K562 (cell line): ENCODE results near the gene TTN. TPM values are rescaled to one million over a fixed set of nuclear protein-coding genes. Genes with fewer than 3 reads are reported as not detected.

Experiments
- ATAC-seq: fragments of 200-7000 bp; cut with Tn5 transposase; 3 replicates; pipeline ENCODE4 v1.9.1; 2020; ENCODE audit warnings: moderate library complexity
- BruUV-seq: library from RNA; stranded (reverse); fragments of 400-500 nt; replicated peaks from 2 replicates; lab custom pipeline; 2021; lab: Mats Ljungman, UMichigan
- CTCF ChIA-PET: fragments of 300-600 bp; formaldehyde crosslinking; extraction: SDS; loops from one replicate; lab custom pipeline; 2021; ENCODE audit warnings: low intra/inter-chr PET ratio; lab: Yijun Ruan, JAX
- POLR2A ChIA-PET: fragments of 300-600, 350-650 bp; sonication (Branson Sonifier 250); formaldehyde crosslinking; extraction: SDS; loops from one replicate; lab custom pipeline; 2021; ENCODE audit warnings: antibody characterized with exemption, inconsistent platforms; lab: Yijun Ruan, JAX
- DNase-seq, 4 experiments: peaks; one replicate each; pipeline versions ENCODE4 v3.0.0 to v3.0.0-alpha.2; 2011 to 2018; ENCODE audit warnings: low spot score in 3 of 4, mixed read lengths in 3 of 4; ENCODE audit errors: extremely low read depth in 1 of 4
- FAIRE-seq: peaks from 2 replicates; lab custom pipeline; 2011; peaks lifted over from hg19 to GRCh38; lab: Jason Lieb, UNC
- H2AFZ ChIP-seq: 2 replicates; pipeline ENCODE4 v1.6.0; 2011; ENCODE audit warnings: low read depth, low read length, control low read depth, inconsistent platforms
- H3K27ac ChIP-seq: fragments of 200-600 bp; 3 replicates; pipeline ENCODE4 v1.8.0; 2011; ENCODE audit warnings: low read depth, mild to moderate bottlenecking, control low read depth, inconsistent platforms, low read length, moderate library complexity, mixed read lengths; ENCODE audit errors: extremely low read depth
- H3K27me3 ChIP-seq, 2 experiments: fragments of 300-600 bp in 1 of 2; 2 replicates in 1 of 2; 3 replicates in 1 of 2; pipeline versions ENCODE4 v1.6.0 to v1.8.0; 2011; ENCODE audit warnings: inconsistent platforms in 2 of 2, low read length in 2 of 2, mild to moderate bottlenecking in 1 of 2, mixed read lengths in 1 of 2, moderate library complexity in 1 of 2; ENCODE audit not compliant: control insufficient read depth in 2 of 2, insufficient read depth in 2 of 2
- H3K36me3 ChIP-seq: fragments of 300-600 bp; 3 replicates; pipeline ENCODE4 v1.8.0; 2011; ENCODE audit warnings: mild to moderate bottlenecking, low read length, inconsistent platforms; ENCODE audit not compliant: control insufficient read depth, insufficient read depth
- H3K4me1 ChIP-seq, 2 experiments: fragments of 200-600 bp in 1 of 2; replicated peaks in 1 of 2; 2 replicates in 1 of 2; 3 replicates in 1 of 2; pipeline versions ENCODE4 v1.5.1 to v1.8.0; 2011; ENCODE audit warnings: inconsistent platforms in 2 of 2, low read length in 2 of 2, mild to moderate bottlenecking in 1 of 2, mixed read lengths in 1 of 2, moderate library complexity in 1 of 2; ENCODE audit not compliant: control insufficient read depth in 2 of 2, insufficient read depth in 2 of 2
- H3K4me2 ChIP-seq: 2 replicates; pipeline ENCODE4 v1.6.1; 2011; ENCODE audit warnings: low read length, control low read depth, inconsistent platforms, mixed read lengths; ENCODE audit not compliant: insufficient read depth
- H3K4me3 ChIP-seq: fragments of 200-600 bp; sonication (generic), shearing (Covaris generic); 2 replicates; pipeline ENCODE4 v1.5.1; 2016; ENCODE audit warnings: control low read depth, inconsistent platforms
- H3K79me2 ChIP-seq: fragments of 200-600 bp; 3 replicates; pipeline ENCODE4 v1.8.0; 2011; ENCODE audit warnings: low read length, inconsistent platforms; ENCODE audit not compliant: control insufficient read depth, insufficient read depth
- H3K9ac ChIP-seq, 2 experiments: 2 replicates each; pipeline versions ENCODE4 v1.6.0 to v1.6.1; 2011; ENCODE audit warnings: low read depth in 2 of 2, low read length in 2 of 2, control low read depth in 1 of 2, inconsistent platforms in 1 of 2, mild to moderate bottlenecking in 1 of 2, mixed read lengths in 1 of 2; ENCODE audit not compliant: insufficient read depth in 1 of 2
- H3K9me1 ChIP-seq: one replicate; pipeline ENCODE4 v1.6.0; 2011; ENCODE audit warnings: inconsistent platforms, mild to moderate bottlenecking, low read length, moderate library complexity; ENCODE audit not compliant: control insufficient read depth, insufficient read depth
- H3K9me3 ChIP-seq: replicated peaks from 2 replicates; pipeline ENCODE4 v1.5.1; 2011; ENCODE audit warnings: low read depth, low read length, inconsistent platforms; ENCODE audit not compliant: control insufficient read depth, insufficient read depth
- H4K20me1 ChIP-seq: replicated peaks from 2 replicates; pipeline ENCODE4 v1.6.1; 2011; ENCODE audit warnings: low read length, inconsistent platforms, mixed read lengths; ENCODE audit not compliant: control insufficient read depth, insufficient read depth
- ARID3A ChIP-seq: IDR thresholded peaks from 2 replicates; pipeline ENCODE4 v1.6.1; 2012; ENCODE audit warnings: low read depth, low read length, improper control_type of control experiment, borderline replicate concordance
- BCL6 ChIP-seq: fragments of 250-450 bp; sonication (Bioruptor Pico); IDR thresholded peaks from 2 replicates; pipeline ENCODE4 v1.4.0; 2020
- CHD7 ChIP-seq: fragments of 200-600 bp; sonication (generic); IDR thresholded peaks from one replicate; pipeline ENCODE4 v1.6.1; 2012; ENCODE audit warnings: mild to moderate bottlenecking, low read depth, low read length, inconsistent platforms
- EHMT2 ChIP-seq: fragments of 450-650 bp; IDR thresholded peaks from 2 replicates; pipeline ENCODE4 v1.6.1; 2018; ENCODE audit warnings: antibody characterized with exemption
- HDAC2 ChIP-seq: fragments of 450-650 bp; IDR thresholded peaks from 2 replicates; pipeline ENCODE4 v1.6.1; 2016; ENCODE audit warnings: mild to moderate bottlenecking
- RBM25 ChIP-seq: fragments of 200-400 bp; formaldehyde crosslinking; IDR thresholded peaks from 2 replicates; pipeline ENCODE4 v1.6.1; 2018; ENCODE audit warnings: low read length, low read depth, moderate library complexity; ENCODE audit not compliant: severe bottlenecking
- SMC3 ChIP-seq: conservative IDR thresholded peaks from 2 replicates; pipeline ENCODE4 v1.6.1; 2011; ENCODE audit warnings: low read depth, low read length, improper control_type of control experiment; ENCODE audit not compliant: insufficient read depth
- TFAM ChIP-seq: fragments of 250-450 bp; sonication (Bioruptor Pico); conservative IDR thresholded peaks from 2 replicates; pipeline ENCODE4 v1.5.0; 2021; ENCODE audit warnings: mild to moderate bottlenecking, moderate library complexity
- WGBS: fragments of 100-300 bp; shearing (Covaris generic); methylation state at CpG from one replicate; pipeline ENCODE4 v1.1.6; 2016; ENCODE audit warnings: low coverage, mixed read lengths; ENCODE audit not compliant: insufficient coverage; ENCODE audit errors: missing lambda C conversion rate; 5-methylcytosine and 5-hydroxymethylcytosine counted together
- in situ Hi-C: fragments of 300-500 bp; cut with MboI; formaldehyde crosslinking; loops from 4 replicates; pipeline ENCODE4 v1.15.0; 2018; ENCODE audit warnings: inconsistent platforms, mixed read lengths
- intact Hi-C: fragments of 100-400 bp; cut with micrococcal nuclease; formaldehyde crosslinking; loops from 2 replicates; pipeline ENCODE4 v1.14.2; 2022
- polyA plus RNA-seq, 8 experiments: library from polyadenylated mRNA; depleted of rRNA in 4 of 8; stranded (reverse) in 5 of 8; unstranded in 3 of 8; fragments of >200 nt; fragmentation: Nextera tagmentation in 2 of 8; fragmentation: Illumina TruSeq in 1 of 8; extraction: Ambion mirVana in 2 of 8; extraction: Trizol in 1 of 8; gene quantifications; 2 replicates each; pipeline versions ENCODE4 v1.2.1 to v1.2.3, GENCODE V29; 2011 to 2014; ENCODE audit warnings: inconsistent platforms in 1 of 8, missing spikeins in 1 of 8
- total RNA-seq, 7 experiments: library from RNA; depleted of rRNA in 6 of 7; stranded (reverse); fragments of >200 nt in 6 of 7; fragmentation: Illumina TruSeq in 2 of 7; extraction: Trizol in 2 of 7; gene quantifications; 2 replicates each; pipeline versions ENCODE4 v1.2.1 to v1.2.3, GENCODE V29; 2011 to 2021; ENCODE audit warnings: low replicate concordance in 1 of 7

Gene TTN
- total and polyA plus RNA-seq, 9 of the 15 experiments (the other 6 are each of a cell fraction or from before 2014, with no cell fraction given), result under 0.01 to 0.20 (median 0.04) TPM; not detected in 1

DNA sequence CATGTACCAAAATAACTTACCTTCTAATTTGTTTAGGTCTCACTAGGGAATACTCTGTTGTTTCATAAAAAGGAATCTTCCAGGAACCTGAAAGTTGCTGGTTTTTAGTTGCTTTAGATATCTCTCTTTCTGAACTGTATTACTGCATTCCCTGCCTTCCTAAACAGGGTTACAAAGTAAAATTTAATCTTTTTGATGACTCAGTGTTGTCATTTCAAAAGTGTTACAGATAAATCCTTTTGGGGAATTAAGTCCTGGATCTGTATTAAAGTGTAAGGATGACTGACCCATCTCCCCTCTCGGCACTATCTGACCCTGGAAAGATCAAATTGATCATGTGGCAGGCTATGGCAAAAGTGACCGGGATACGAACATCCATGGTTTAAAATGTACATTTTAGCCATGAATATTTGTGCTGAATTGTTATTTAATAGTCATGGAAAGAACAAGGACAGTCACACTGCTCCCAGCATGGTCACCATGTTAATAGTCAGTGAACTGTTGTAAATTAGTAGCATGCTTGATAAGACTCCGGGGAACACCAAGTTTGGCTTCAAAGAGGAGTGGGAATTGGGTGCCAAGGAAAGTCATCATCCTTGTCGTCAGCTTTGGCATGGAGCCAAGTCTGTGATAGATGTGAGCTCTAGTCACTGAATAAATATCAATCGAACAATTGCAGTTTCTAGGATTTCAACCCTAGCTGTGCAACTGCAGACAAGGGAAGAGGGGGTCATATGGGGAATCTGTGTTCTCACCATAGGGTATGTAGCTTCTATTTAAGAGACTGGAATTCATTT lies 322.8 kb downstream of the TTN start:
- ChIA-PET CTCF (no interaction called here), POLR2A (interaction anchor here (0.7 to 0.9 kb wide), 3 partner anchors 11 to 372 kb away, joined by 3 read pairs; partner anchors contain the start of gene RBM45)
- DNase-seq, result peak in 2 of 4 experiments; percentile 10 to 51
- Histone ChIP-seq H3K9me1 (no peaks in the 10 kb centered on the region), H3K36me3 (peaks cover 11% of the 10 kb centered on the region; the same call in 1 of the 3 replicates), H3K9ac (no peak overlapping the region), H2AFZ (no peak overlapping the region), H3K27me3 (no peaks in the 10 kb centered on the region), H3K4me2 (no peak overlapping the region), H3K4me3 (no peak overlapping the region), H3K9me3 (no peaks in the 10 kb centered on the region), H4K20me1 (no peaks in the 10 kb centered on the region), H3K79me2 (peaks cover 40% of the 10 kb centered on the region), H3K4me1 (peaks cover 19 to 23% of the 10 kb centered on the region in 2 experiments), H3K27ac (no peak overlapping the region)
- intact Hi-C loops, result no loop called here
- WGBS, result 49% methylated on average over 6 of the region's 6 CpGs
- ATAC-seq, result no peak
- in situ Hi-C loops, result no loop called here
- no TSS peak for BruUV-seq
- no peak for FAIRE-seq
- no peak for TF ChIP-seq ARID3A
- TF ChIP-seq HDAC2, result no peak
- TF ChIP-seq CHD7, result no peak
- TF ChIP-seq TFAM (CRISPR knock-in tag), result no peak
- TF ChIP-seq SMC3, result no peak
- no peak for TF ChIP-seq EHMT2
- TF ChIP-seq RBM25, result no peak
- TF ChIP-seq BCL6 (CRISPR knock-in tag), result no peak
